HepG2 (cell line): ENCODE measurements around the gene PRKCE. TPM values are rescaled to one million over a fixed set of nuclear protein-coding genes. Genes with fewer than 3 reads are reported as not detected.

Experiments used
- BCL6 ChIP-seq: IDR thresholded peaks from 2 replicates; pipeline ENCODE4 v1.6.1; 2016; ENCODE audit warnings: missing genetic modification reagents, missing compliant biosample characterization
- CC2D1A ChIP-seq: sonication (generic); formaldehyde crosslinking; IDR thresholded peaks from 2 replicates; pipeline ENCODE4 v1.8.1; 2023; ENCODE audit warnings: mild to moderate bottlenecking, missing genetic modification reagents
- GABPA ChIP-seq, 2 experiments: IDR thresholded peaks; 2 replicates each; pipeline ENCODE4 v1.6.1; 2011 to 2016; ENCODE audit warnings: low read depth in 2 of 2, low read length in 1 of 2, missing biosample characterization in 1 of 2, missing genetic modification characterization in 1 of 2
- JUN ChIP-seq: sonication (generic); formaldehyde crosslinking; IDR thresholded peaks from 2 replicates; pipeline ENCODE4 v1.4.0; 2020; ENCODE audit warnings: mild to moderate bottlenecking, missing genetic modification reagents
- JUND ChIP-seq: sonication (generic); formaldehyde crosslinking; IDR thresholded peaks from 2 replicates; pipeline ENCODE4 v1.8.0; 2022; ENCODE audit warnings: mild to moderate bottlenecking, missing genetic modification reagents
- KDM5A ChIP-seq: fragments of 200-600 bp; sonication (generic); IDR thresholded peaks from 2 replicates; pipeline ENCODE4 v1.7.0; 2018; ENCODE audit warnings: antibody characterized with exemption, mild to moderate bottlenecking, low read length, borderline replicate concordance
- MAFK ChIP-seq, 2 experiments: IDR thresholded peaks in 1 of 2; conservative IDR thresholded peaks in 1 of 2; 2 replicates each; pipeline ENCODE4 v1.6.1; 2011; ENCODE audit warnings: improper control_type of control experiment in 2 of 2, low read length in 2 of 2
- MED13 ChIP-seq: sonication (generic); formaldehyde crosslinking; IDR thresholded peaks from 2 replicates; pipeline ENCODE4 v1.5.0; 2020; ENCODE audit warnings: missing genetic modification reagents
- NKX3-1 ChIP-seq: sonication (generic); formaldehyde crosslinking; IDR thresholded peaks from 2 replicates; pipeline ENCODE4 v1.5.0; 2020; ENCODE audit warnings: missing genetic modification reagents
- PTBP1 ChIP-seq: fragments of 200-400 bp; formaldehyde crosslinking; IDR thresholded peaks from 2 replicates; pipeline ENCODE4 v1.6.1; 2018; ENCODE audit warnings: low read length, low read depth; ENCODE audit not compliant: poor library complexity, severe bottlenecking
- RARA ChIP-seq: IDR thresholded peaks from 2 replicates; pipeline ENCODE4 v1.6.1; 2016; ENCODE audit warnings: missing genetic modification reagents, missing compliant biosample characterization
- RXRA ChIP-seq: sonication (generic); formaldehyde crosslinking; IDR thresholded peaks from 2 replicates; pipeline ENCODE4 v1.5.1; 2020; ENCODE audit warnings: missing genetic modification reagents
- TBL1XR1 ChIP-seq: fragments of 150-350 bp; IDR thresholded peaks from 2 replicates; pipeline ENCODE4 v1.6.1; 2014; ENCODE audit warnings: borderline replicate concordance, low read length; ENCODE audit not compliant: partially characterized antibody
- TCF7L2 ChIP-seq: IDR thresholded peaks from 2 replicates; pipeline ENCODE4 v1.6.1; 2011; ENCODE audit warnings: mild to moderate bottlenecking, low read depth, low read length, moderate library complexity
- THYN1 ChIP-seq: sonication (generic); formaldehyde crosslinking; IDR thresholded peaks from 2 replicates; pipeline ENCODE4 v1.8.1; 2023; ENCODE audit warnings: low read depth, mild to moderate bottlenecking, moderate library complexity, missing genetic modification reagents, borderline replicate concordance
- TP53 ChIP-seq: sonication (generic); formaldehyde crosslinking; conservative IDR thresholded peaks from 2 replicates; pipeline ENCODE4 v1.4.0; 2020; ENCODE audit warnings: missing genetic modification reagents
- ZBTB10 ChIP-seq: sonication (generic); formaldehyde crosslinking; IDR thresholded peaks from 2 replicates; pipeline ENCODE4 v1.4.0; 2020; ENCODE audit warnings: missing genetic modification reagents, borderline replicate concordance
- ZMYM3 ChIP-seq: sonication (generic); formaldehyde crosslinking; IDR thresholded peaks from 2 replicates; pipeline ENCODE4 v1.5.1; 2020; ENCODE audit warnings: mild to moderate bottlenecking, missing genetic modification reagents
- ZNF138 ChIP-seq: sonication (generic); formaldehyde crosslinking; IDR thresholded peaks from 2 replicates; pipeline ENCODE4 v1.5.0; 2020; ENCODE audit warnings: mild to moderate bottlenecking, low read depth, missing genetic modification reagents
- ZNF234 ChIP-seq: sonication (generic); formaldehyde crosslinking; conservative IDR thresholded peaks from 2 replicates; pipeline ENCODE4 v1.5.1; 2020; ENCODE audit warnings: mild to moderate bottlenecking, missing genetic modification reagents
- ZNF263 ChIP-seq: sonication (generic); formaldehyde crosslinking; IDR thresholded peaks from 2 replicates; pipeline ENCODE4 v1.4.0; 2020; ENCODE audit warnings: missing genetic modification reagents
- ZNF350 ChIP-seq: sonication (generic); formaldehyde crosslinking; IDR thresholded peaks from 2 replicates; pipeline ENCODE4 v1.4.0; 2020; ENCODE audit warnings: mild to moderate bottlenecking, low read depth, missing genetic modification reagents, borderline replicate concordance
- ZNF619 ChIP-seq: sonication (generic); formaldehyde crosslinking; IDR thresholded peaks from 2 replicates; pipeline ENCODE4 v1.4.0; 2020; ENCODE audit warnings: mild to moderate bottlenecking, missing genetic modification reagents
- ZNF704 ChIP-seq: sonication (generic); formaldehyde crosslinking; IDR thresholded peaks from 2 replicates; pipeline ENCODE4 v1.8.1; 2023; ENCODE audit warnings: mild to moderate bottlenecking, inconsistent platforms, moderate library complexity, missing genetic modification reagents, borderline replicate concordance
- ZNF766 ChIP-seq: sonication (generic); formaldehyde crosslinking; IDR thresholded peaks from 2 replicates; pipeline ENCODE4 v1.5.0; 2020; ENCODE audit warnings: missing genetic modification reagents, borderline replicate concordance
- ZNF781 ChIP-seq: sonication (generic); formaldehyde crosslinking; IDR thresholded peaks from 2 replicates; pipeline ENCODE4 v1.5.1; 2020; ENCODE audit warnings: borderline replicate concordance, mild to moderate bottlenecking, missing genetic modification reagents; ENCODE audit errors: not compliant biosample characterization
- ZSCAN12 ChIP-seq: sonication (generic); formaldehyde crosslinking; IDR thresholded peaks from 2 replicates; pipeline ENCODE4 v1.9.0; 2021; ENCODE audit warnings: mild to moderate bottlenecking, missing genetic modification reagents
- polyA plus RNA-seq, 8 experiments: library from polyadenylated mRNA; depleted of rRNA in 3 of 8; stranded (reverse) in 7 of 8; unstranded in 1 of 8; fragments of >200 nt; fragmentation: Illumina TruSeq in 4 of 8; extraction: Trizol in 4 of 8; gene quantifications; 2 replicates each; pipeline versions ENCODE4 v1.2.1 to v1.2.3, GENCODE V29; 2011 to 2016; ENCODE audit warnings: low read depth in 4 of 8, missing spikeins in 1 of 8, mixed read lengths in 1 of 8; ENCODE audit not compliant: insufficient read depth in 1 of 8
- total RNA-seq, 5 experiments: library from RNA; depleted of rRNA; stranded (reverse); fragments of >200 nt; fragmentation: Illumina TruSeq; extraction: Trizol; gene quantifications; 2 replicates each; pipeline ENCODE4 v1.2.3, GENCODE V29; 2016; ENCODE audit warnings: low read depth in 1 of 5

The PRKCE gene
- total and polyA plus RNA-seq, 2 of the 13 experiments (the other 11 are each of a cell fraction or from before 2014, with no cell fraction given) = 1.0 to 3.9 TPM

- no peak; a peak in 1 of 4 replicates for TF ChIP-seq MAFK (conservative IDR thresholded peaks at IDR 0.05 in 1 of 2, IDR thresholded peaks at IDR 0.05 in 1 of 2; ENCODE audit: low read length in 2 of 2)
- TF ChIP-seq BCL6 (CRISPR knock-in tag) = peak; percentile 98
- TF ChIP-seq ZMYM3 (CRISPR knock-in tag) = no peak
- peak; percentile 75 for TF ChIP-seq ZBTB10
- peak; percentile 74; the same call in 1 of the 2 replicates for TF ChIP-seq TP53 (CRISPR knock-in tag)
- TF ChIP-seq THYN1 (CRISPR knock-in tag) = peak; percentile 92; the same call in 1 of the 2 replicates
- TF ChIP-seq RXRA (CRISPR knock-in tag) = peak; percentile 99
- TF ChIP-seq ZNF350 (CRISPR knock-in tag) = peak; percentile 91; the same call in 1 of the 2 replicates
- TF ChIP-seq NKX3-1 (CRISPR knock-in tag) = peak; percentile 84; the same call in 1 of the 2 replicates
- TF ChIP-seq PTBP1 = no peak
- no peak for TF ChIP-seq ZNF234 (CRISPR knock-in tag)
- peak; percentile 59 for TF ChIP-seq ZNF263 (CRISPR knock-in tag)
- no peak for TF ChIP-seq ZNF138 (CRISPR knock-in tag)
- TF ChIP-seq KDM5A = no peak
- TF ChIP-seq ZNF766 (CRISPR knock-in tag) = peak; percentile 71; the same call in 1 of the 2 replicates
- TF ChIP-seq JUN (CRISPR knock-in tag) = 0 out of 2 replicates have a peak, but pooled peaks have one; percentile 22
- TF ChIP-seq TBL1XR1 = peak; percentile 99
- TF ChIP-seq ZNF781 (CRISPR knock-in tag) = no peak
- peak; percentile 37; the same call in 1 of the 2 replicates for TF ChIP-seq ZNF704
- no peak; the same call in 1 of the 2 replicates for TF ChIP-seq ZNF619 (CRISPR knock-in tag)
- TF ChIP-seq ZSCAN12 (CRISPR knock-in tag) = no peak; the same call in 1 of the 2 replicates
- peak; percentile 88; the same call in 1 of the 2 replicates for TF ChIP-seq MED13 (CRISPR knock-in tag)
- TF ChIP-seq GABPA (IDR thresholded peaks at IDR 0.05; ENCODE audit: low read depth, low read length) = no peak
- TF ChIP-seq GABPA (CRISPR knock-in tag; IDR thresholded peaks at IDR 0.05; ENCODE audit: low read depth) = peak; percentile 47; the same call in 1 of the 2 replicates
- TF ChIP-seq TCF7L2 = peak; percentile 57
- TF ChIP-seq CC2D1A (CRISPR knock-in tag) = no peak
- peak; percentile 98 for TF ChIP-seq RARA (CRISPR knock-in tag)
- peak; percentile 78 for TF ChIP-seq JUND (CRISPR knock-in tag)
These were observed 340.7 kb downstream of the PRKCE start (continued) for GRCh38 chr2:45992021-45992740.
